SK-MEL-5 (cell line): ENCODE data around the gene PDZD8. TPM values are rescaled to one million over a fixed set of nuclear protein-coding genes. Genes with fewer than 3 reads are reported as not detected.
A peak's percentile ranks its signal among the peaks of the same experiment; 100 is the strongest.

Experiments used
- DNase-seq: peaks from one replicate; pipeline ENCODE4 v3.0.0-alpha.2; 2016; ENCODE audit warnings: low read depth, low spot score
- in situ Hi-C: cut with HindIII; loops from 2 replicates; pipeline ENCODE4 v1.10.0; 2016; ENCODE audit warnings: low sequenced_read_pairs, high pct_unique_total_duplicates, low pct_unique_long_range_greater_than_20kb
- polyA plus RNA-seq, 2 experiments: library from polyadenylated mRNA; depleted of rRNA; stranded (reverse); fragments of >200 nt; gene quantifications; 2 replicates each; pipeline ENCODE4 v1.2.3, GENCODE V29; 2015
- total RNA-seq: library from RNA; depleted of rRNA; stranded (reverse); fragments of >200 nt; shearing (Covaris generic); gene quantifications from 2 replicates; pipeline ENCODE4 v1.2.3, GENCODE V29; 2014; rRNA removed

Gene PDZD8, protein sequence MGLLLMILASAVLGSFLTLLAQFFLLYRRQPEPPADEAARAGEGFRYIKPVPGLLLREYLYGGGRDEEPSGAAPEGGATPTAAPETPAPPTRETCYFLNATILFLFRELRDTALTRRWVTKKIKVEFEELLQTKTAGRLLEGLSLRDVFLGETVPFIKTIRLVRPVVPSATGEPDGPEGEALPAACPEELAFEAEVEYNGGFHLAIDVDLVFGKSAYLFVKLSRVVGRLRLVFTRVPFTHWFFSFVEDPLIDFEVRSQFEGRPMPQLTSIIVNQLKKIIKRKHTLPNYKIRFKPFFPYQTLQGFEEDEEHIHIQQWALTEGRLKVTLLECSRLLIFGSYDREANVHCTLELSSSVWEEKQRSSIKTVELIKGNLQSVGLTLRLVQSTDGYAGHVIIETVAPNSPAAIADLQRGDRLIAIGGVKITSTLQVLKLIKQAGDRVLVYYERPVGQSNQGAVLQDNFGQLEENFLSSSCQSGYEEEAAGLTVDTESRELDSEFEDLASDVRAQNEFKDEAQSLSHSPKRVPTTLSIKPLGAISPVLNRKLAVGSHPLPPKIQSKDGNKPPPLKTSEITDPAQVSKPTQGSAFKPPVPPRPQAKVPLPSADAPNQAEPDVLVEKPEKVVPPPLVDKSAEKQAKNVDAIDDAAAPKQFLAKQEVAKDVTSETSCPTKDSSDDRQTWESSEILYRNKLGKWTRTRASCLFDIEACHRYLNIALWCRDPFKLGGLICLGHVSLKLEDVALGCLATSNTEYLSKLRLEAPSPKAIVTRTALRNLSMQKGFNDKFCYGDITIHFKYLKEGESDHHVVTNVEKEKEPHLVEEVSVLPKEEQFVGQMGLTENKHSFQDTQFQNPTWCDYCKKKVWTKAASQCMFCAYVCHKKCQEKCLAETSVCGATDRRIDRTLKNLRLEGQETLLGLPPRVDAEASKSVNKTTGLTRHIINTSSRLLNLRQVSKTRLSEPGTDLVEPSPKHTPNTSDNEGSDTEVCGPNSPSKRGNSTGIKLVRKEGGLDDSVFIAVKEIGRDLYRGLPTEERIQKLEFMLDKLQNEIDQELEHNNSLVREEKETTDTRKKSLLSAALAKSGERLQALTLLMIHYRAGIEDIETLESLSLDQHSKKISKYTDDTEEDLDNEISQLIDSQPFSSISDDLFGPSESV
- 8.5 and 14.1 TPM in 2 replicates for total RNA-seq
- 6.2 and 9.9 TPM in 2 replicates for polyA plus RNA-seq (2015; cell fraction: cytosol; rRNA removed)
- 2.3 and 4.9 TPM in 2 replicates for polyA plus RNA-seq (2015; cell fraction: nucleus; rRNA removed)

DNA sequence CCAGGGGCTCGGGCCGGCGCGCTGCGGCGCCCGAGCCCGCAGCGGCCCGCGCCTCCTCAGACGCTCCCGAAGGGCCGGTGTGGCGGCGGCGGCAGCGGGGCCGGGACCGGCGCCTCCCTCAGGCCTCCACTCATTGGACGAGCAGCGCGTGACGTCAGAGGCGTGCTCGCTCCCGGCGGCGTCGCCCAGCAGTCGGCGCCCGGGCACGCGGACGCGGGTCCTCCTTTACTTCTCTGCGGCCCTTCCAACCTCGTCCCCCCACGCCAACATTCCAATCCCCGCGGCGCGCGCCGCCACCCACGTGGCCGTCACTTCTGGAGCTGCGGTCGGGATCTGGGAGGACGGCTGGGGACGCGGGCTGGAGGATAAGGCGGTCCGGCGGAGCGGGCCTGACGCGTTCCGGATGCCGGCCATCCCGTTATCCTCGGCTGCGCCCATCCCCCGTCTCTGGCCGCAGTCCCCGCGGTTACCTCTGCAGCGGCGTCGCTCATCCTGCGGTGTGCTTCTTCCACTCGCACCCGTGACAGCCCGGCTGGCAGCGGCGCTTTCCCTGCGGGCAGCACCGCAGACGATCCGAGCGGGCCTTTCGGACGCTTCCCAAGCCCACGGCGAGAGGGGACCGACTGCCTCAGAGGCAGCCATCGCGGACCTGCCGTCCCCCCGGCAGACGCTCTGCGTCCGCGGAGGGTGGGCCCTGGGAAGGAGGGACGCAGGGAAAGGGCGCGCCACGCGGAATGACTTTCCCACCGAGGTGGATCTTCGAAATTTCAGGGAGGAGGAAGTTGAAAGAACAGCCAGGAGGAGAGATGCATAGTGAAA, at the start of gene PDZD8:
PDZD8 (minus strand) TSS at position 81 of the 819 bp plus-strand sequence. CDS start 213 bp downstream, outside the sequence.
- in situ Hi-C loops: no loop called here
- peak; percentile 85 for DNase-seq

DNA sequence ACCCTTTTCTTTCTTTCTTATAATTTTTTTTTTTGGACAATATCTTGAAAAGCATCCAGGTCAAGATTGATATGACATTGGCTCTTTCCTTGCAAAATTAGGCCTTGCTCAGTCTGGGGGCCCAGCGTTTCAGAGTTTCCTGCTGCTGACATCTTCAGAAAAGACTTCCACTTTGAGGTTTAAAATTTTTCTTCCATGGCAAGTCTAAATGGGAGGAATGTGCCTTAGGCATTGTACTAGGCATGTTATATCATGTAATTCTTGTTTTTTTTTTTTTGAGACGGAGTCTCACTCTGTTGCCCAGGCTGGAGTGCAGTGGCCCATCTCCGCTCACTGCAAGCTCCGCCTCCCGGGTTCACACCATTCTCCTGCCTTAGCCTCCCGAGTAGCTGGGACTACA, 48.9 kb upstream of the PDZD8 start:
- in situ Hi-C loops: no loop called here
- DNase-seq: no peak

DNA sequence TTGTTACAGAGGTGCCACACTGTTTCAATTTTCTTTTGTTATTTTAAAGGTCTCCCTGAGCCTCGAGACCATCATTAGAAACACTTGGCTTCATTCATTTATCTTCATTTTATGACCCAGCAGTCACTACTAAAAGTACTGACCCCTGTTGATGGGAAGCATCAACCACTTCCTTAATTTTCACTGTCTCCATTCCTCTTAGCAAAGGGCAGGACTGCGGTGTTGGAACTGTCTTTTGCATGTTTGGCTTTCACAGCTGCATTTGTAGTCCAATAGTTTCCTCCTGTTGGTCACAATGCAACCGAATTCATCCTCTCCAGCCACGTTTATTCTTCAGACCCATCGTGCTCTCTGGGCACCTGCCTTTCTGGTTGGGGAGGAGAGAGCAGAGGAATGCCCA, 46.7 kb upstream of the PDZD8 start:
- in situ Hi-C loops: no loop called here
- no peak for DNase-seq

DNA sequence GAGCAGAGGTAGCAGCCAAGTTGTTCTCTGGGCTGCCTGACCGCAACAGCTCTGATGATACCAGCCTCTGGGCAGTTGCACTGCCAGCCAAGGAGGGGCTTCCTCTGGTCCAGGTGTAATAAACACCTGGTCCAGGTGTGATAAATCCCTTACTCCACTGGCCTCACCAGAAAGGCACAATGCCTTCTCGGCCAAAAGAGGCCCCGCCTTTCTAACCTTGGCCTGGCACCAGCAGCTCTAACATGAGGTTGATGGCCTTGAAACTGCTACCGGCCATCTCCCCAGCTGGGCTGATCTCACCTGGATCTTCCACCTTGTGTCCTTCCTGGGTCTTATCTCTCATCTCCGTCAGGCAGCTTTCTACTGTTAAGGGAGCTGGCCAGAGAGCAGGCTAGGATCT, 45.5 kb upstream of the PDZD8 start:
- in situ Hi-C loops: no loop called here
- DNase-seq: no peak

DNA sequence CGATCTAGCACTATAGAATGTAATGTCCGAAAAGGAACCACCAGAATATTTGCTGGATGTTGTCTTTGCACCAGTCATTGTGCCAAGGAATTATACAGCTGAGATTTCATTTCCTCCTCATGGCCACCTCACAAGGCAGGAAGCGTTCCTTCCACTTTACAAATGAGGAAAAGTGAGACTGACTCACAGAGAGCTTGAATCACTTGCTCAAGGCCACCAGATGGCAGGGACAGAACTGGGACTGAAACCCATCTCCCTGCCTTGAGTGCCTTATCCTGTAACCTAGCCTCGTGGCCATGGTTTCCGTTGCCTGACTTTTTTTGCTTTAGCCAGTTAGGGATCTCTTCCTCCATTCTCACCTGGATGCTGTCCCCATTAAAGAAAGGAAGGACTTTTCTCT, 44.7 kb upstream of the PDZD8 start:
- DNase-seq: no peak
- in situ Hi-C loops: no loop called here

DNA sequence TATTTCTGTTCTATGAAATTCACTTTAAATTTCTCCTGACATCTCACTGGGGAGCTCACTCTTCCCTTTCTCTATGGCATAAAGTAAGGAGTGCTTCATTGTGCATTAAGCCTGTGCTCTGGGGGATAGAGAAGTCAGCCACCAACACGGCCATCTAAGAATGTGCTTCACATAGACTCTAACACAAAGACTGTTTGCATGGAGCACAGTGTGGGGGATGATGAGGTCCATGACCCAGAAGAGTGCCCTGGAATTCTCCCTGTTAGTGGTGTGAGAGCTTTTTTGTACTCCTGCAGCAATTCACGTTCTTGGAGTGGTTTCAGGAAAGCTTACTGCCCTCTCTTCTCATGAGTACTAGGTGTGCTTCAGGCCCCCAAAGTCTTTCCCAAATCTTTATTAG, 43.9 kb upstream of the PDZD8 start:
- in situ Hi-C loops: no loop called here
- no peak for DNase-seq

DNA sequence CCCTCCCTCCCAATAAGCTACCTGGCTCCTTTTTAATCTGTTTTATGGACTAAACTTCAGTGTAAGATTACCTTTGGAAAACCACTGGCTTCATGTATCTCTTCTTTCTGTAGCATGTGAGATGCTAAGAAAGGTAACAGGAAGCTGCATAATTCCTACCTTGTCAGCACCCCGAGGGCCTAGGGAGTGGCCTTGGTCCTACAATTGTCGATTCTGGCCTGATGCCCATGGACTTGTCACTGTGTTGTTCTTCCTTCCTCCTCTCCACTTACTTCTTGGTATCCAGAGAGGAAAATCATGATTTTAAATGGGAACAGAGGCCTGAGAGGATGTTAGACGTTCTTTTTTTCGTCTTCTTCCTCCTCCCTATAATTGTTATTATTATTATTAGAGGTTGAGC, 42.9 kb upstream of the PDZD8 start:
- no peak for DNase-seq

DNA sequence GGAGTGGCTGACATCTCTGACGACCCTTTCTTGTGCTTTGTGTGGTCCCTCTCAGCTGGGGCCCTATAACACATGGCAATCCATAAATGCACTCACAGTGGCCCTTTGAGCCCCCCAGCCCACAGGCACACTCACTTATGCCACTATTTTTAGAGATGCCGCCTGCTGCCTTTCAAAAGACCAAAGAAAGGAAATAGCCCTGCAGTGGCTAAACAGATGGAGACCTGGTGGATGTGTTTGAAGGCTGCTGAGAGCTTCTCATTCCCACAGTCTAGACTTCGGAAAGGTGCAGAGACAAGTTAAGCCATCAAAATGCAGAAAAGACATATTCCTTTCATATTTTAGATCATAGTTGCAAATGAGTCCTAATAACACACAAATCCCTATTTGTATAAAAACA, 42.0 kb upstream of the PDZD8 start:
- DNase-seq: no peak
- in situ Hi-C loops: no loop called here

More for the DNA sequence above, 42.9 kb upstream of the PDZD8 start:
- in situ Hi-C loops: no loop called here

DNA sequence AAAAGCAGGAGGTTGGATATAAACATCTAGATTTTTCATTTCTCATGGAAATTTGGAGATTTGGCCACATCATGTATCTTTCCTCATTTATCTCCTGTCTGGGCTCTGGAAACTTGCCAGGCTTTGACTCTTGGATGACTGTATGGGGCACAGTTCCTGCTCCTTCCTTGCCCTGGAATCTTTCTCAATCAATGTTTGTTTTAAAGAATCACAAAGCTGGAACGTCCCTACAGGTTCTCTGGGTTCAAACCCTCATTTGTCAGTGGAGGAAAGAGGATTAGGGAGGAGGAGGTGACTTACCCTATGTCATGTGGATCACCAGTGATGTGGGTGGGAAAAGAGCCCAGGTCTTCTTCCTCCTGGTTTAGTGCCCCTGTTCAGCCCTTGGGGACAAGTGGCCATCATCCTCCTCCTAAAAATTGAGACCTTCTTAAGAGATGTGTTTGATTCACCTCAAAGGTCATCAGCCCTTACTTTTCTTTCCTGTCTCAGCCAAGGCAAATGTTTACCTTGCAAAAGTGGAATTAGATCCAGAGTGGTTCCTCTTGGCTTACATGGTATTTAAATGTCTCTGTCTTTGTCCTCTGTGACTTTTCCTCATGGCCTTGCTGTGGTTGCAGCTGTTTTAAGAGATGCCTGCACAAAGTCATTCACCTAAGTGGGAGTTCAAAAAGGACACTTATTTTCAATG, 38.8 kb upstream of the PDZD8 start:
- no peak for DNase-seq
- in situ Hi-C loops: no loop called here

DNA sequence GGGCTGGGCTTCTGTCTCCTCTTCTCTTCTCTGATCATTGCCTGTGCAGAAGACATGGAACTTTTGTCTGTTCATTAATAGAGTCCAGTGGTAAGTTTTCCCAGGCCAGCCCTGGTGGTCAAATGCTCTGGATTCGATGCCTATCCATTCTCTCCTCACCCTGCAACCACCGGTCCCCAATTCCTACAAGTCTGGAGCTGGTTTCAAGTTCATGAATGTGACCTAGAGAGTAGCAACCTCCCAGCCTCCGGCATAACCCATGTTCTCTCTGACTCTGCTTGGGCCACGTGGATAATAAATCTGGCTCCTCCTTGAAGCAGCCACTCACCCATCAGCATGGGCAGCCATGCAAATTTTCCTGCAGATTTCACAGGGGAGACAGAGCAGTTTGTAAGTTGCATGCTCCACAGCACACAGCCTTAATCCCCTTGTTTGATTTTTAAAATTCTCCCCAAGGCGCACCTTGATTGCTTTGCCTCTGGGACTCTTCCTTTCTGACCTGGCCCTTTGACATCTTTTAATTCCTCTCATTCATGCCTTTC, 37.3 kb upstream of the PDZD8 start:
- in situ Hi-C loops: no loop called here
- no peak for DNase-seq

DNA sequence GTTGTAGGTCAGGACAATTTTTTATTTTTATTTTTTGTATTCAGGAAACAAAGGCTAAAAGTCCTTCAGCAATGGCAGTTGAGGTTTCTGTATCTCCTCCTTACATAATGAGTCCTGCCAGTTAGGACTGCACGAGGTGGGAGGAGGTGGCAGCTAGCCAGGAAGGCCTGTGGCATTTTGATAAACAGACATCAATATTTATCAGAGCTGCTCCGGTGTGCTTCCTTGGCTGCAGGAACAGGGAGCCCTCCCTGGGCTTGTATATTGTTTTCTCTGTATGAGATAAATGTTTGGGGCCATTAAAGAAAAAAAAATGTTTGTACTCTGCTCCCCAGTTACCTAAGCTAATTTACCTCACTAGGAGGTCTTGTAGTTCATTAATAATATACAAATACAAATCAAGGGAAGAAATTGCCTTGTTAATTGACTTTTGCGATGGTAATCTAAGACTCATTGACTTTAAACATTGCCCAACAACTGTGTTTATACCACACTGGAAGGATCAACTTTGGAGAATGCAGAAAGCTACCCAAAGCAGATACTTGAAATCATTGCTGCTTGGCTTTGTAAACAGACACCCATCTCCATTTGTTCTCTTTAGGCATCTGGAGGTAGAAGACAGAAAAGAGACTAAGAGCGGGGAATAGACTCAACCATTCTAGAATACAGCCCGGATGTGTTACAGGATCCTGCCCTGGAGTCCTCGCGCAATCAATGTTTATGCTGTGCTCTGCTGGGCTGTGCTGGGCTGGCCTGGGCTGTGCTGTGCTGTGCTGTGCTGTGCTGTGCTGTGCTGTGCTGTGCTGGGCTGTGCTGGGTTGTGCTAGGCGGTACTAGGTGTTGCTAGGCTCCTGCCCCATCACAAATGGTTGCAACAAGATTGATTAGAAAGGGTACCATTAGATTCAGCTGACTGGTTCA, 36.5 kb upstream of the PDZD8 start:
- in situ Hi-C loops: no loop called here
- DNase-seq: no peak

DNA sequence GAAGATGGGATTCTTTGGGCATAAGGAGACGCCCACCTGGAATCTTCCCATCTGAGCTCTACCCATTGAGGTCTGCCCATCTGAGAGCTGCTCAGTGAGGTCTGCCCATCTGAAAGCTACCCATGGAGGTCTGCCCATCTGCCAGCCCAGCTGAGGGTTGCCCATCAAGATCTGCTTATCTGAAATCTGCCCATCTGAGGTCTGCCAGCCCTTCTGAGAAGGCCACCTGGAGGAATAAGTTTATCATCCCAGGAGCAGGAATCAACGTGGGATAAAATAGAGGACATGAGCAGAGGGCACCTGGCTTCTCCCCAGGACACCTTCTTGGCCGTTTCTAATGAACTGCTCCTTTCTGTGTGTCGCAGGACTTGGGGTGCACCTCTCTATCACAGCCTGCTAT, 35.3 kb upstream of the PDZD8 start:
- DNase-seq: no peak
- in situ Hi-C loops: no loop called here

DNA sequence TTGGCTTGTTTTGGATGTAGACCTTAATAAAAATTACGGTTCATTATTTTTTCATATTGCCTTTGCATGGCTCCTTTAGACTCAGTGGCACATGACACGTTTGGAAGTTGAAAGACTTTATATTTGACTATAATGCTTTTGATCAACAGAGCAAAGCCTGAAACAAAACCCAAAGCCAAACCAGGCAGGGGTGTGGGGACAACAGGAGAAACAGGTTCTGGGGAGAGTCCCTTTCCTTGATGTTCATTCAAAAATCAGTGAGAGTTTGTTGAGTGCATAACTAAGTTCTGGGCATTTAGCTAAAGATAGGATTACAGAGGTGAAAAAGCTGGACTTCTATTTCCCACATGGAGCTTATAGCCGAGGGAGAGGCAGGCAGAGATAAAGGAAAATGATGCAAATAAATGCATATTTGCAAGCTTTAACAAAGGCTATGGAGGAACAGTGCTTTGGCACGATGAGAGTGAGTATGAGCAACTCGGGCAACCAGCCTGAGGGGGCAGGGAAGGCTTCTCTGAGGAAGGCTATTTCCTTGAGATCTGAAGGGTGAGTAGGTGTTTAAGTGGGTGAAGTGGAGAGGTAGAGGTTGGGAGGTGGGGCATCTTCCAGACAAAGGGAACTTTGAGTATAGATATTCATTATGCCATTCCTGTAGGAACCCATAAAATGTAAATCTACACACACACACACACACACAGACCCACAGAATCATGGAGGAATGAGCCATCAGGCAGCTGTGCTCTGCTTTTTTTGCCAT, 34.5 kb upstream of the PDZD8 start:
- in situ Hi-C loops: no loop called here
- no peak for DNase-seq

DNA sequence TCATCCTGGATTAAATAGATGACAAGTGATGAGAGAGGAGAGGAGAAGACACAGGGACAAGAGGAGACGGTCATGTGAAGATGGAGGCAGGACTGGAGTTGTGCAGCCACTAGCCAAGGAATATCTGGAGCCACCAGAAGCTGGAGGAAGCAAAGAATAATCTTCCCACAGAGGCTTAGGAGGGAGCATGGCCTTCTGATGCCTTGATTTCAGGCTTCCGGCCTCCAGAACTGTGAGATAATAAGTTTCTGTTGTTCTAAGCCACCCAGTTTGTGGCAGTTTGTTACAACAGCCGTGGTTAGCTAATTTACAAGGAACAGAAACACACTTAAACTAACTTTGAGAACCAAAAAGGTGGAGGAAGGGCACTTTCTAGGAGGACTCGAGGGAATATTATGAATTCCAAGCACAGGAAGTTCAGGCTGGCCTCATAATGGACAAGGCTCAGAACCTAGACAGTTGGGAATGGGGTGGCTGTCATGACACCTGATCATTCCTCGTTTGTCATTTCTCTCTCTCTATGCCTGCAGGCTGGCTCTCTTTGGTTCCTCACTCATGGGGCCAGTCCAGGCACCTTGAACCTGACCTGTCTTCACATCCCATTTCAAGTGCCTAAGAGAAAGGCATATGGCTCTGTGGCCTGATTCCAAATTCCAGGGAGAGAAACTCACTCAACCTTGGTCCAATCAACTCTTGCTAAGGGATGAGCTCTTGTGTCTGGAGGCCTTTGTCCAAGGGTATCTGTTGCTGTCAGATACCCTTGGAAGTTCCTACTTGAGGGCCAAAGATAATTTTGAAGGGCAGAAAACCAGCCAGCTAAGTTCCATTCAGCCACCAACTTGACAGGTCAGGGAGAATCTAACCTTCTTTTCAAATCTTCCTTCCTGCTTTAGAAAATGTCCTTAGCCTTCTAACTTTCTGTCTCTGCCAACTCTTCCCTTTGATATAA, 33.5 kb upstream of the PDZD8 start:
- DNase-seq: no peak
- in situ Hi-C loops: no loop called here
